RWPE2 (cell line): Measurements from ENCODE around the gene EPRS1.
"Not testable (repeated sequence)": the region's sequence is repeated elsewhere in the genome, so short reads cannot be mapped to it uniquely, and the experiment has no call there.

Experiments
- ATAC-seq: fragments of 200-7000 bp; cut with Tn5 transposase; 3 replicates; pipeline ENCODE4 v1.9.1; 2021; ENCODE audit warnings: low read depth
- DNase-seq: peaks from one replicate; pipeline ENCODE4 v3.0.0-alpha.2; 2020; ENCODE audit warnings: low spot score
- H3K27ac ChIP-seq: fragments of 450-650 bp; 2 replicates; pipeline ENCODE4 v1.5.1; 2017; ENCODE audit warnings: mild to moderate bottlenecking; ENCODE audit not compliant: poor library complexity, severe bottlenecking
- H3K27me3 ChIP-seq: fragments of 250-450 bp; sonication (Bioruptor Pico); 2 replicates; pipeline ENCODE4 v1.5.1; 2021; ENCODE audit warnings: mild to moderate bottlenecking, moderate library complexity; ENCODE audit not compliant: insufficient read depth, poor library complexity, severe bottlenecking
- H3K36me3 ChIP-seq: fragments of 250-450 bp; sonication (Bioruptor Pico); 2 replicates; pipeline ENCODE4 v1.5.1; 2020; ENCODE audit warnings: low read depth, mild to moderate bottlenecking, moderate library complexity
- H3K4me1 ChIP-seq: fragments of 250-450 bp; sonication (Bioruptor Pico); 2 replicates; pipeline ENCODE4 v1.5.1; 2021; ENCODE audit warnings: mild to moderate bottlenecking, moderate library complexity; ENCODE audit not compliant: insufficient read depth, poor library complexity, severe bottlenecking
- H3K4me3 ChIP-seq: fragments of 250-450 bp; sonication (Bioruptor Pico); 2 replicates; pipeline ENCODE4 v1.5.1; 2021; ENCODE audit warnings: mild to moderate bottlenecking, moderate library complexity; ENCODE audit not compliant: severe bottlenecking
- H3K9me3 ChIP-seq: fragments of 250-450 bp; sonication (Bioruptor Pico); 2 replicates; pipeline ENCODE4 v1.5.1; 2021; ENCODE audit warnings: mild to moderate bottlenecking, moderate library complexity; ENCODE audit not compliant: severe bottlenecking
- TF ChIP-seq, protein P1 (sequence below): fragments of 450-650 bp; IDR thresholded peaks from one replicate; pipeline ENCODE4 v1.5.1; 2017; ENCODE audit warnings: mild to moderate bottlenecking, moderate library complexity; ENCODE audit not compliant: poor library complexity, severe bottlenecking

EPRS1 gene

DNA sequence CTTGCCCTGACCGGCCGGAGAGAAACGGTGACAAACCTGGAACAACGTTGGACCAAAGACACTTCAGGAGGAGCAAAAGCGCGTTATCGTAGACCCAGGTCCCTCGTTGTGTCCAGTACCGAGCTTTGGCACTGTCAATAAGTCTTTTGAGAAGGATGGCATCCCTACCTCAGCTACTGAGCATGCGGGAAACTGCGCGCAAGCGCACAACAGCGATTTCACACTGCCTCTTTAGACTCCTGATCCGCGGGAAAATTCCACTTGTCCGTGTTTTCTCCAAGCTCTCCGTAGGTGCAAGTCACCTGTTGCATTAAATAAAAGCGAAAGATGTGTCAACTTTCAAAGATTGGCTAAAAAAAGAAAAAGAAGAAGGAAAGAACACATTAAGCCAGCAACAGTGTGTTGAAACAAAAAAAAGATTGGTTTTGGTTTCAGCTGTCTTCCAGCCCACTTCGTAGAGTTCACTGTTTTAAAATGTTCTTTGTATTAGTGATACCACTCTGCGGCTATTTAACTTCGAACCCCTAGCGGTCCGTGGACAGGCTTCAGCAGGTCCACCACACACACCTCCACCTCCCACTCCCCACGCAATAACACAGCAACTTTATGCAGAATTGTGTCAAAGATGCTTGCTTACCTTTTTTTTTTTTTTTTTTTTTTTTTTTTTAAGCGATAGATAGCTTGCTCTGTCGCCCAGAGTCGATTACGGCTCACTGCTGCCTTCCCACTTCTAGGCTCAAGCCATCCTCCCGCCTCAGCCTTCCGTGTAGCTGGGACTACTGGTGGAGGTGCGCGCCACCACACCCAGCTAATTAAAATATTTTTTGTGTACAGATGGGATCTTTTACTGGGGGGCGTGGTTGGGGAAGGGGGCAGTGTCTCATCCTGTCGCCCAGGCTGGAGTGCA, 43.6 kb upstream of the EPRS1 start, which contains the start of gene BPNT1:
BPNT1 (minus strand) TSS at position 139 of the 907 bp plus-strand sequence. CDS start 9,942 bp downstream, outside the sequence.
- TF ChIP-seq, protein P1, sequence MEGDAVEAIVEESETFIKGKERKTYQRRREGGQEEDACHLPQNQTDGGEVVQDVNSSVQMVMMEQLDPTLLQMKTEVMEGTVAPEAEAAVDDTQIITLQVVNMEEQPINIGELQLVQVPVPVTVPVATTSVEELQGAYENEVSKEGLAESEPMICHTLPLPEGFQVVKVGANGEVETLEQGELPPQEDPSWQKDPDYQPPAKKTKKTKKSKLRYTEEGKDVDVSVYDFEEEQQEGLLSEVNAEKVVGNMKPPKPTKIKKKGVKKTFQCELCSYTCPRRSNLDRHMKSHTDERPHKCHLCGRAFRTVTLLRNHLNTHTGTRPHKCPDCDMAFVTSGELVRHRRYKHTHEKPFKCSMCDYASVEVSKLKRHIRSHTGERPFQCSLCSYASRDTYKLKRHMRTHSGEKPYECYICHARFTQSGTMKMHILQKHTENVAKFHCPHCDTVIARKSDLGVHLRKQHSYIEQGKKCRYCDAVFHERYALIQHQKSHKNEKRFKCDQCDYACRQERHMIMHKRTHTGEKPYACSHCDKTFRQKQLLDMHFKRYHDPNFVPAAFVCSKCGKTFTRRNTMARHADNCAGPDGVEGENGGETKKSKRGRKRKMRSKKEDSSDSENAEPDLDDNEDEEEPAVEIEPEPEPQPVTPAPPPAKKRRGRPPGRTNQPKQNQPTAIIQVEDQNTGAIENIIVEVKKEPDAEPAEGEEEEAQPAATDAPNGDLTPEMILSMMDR, result no peak
- DNase-seq, result peak; percentile 80

DNA sequence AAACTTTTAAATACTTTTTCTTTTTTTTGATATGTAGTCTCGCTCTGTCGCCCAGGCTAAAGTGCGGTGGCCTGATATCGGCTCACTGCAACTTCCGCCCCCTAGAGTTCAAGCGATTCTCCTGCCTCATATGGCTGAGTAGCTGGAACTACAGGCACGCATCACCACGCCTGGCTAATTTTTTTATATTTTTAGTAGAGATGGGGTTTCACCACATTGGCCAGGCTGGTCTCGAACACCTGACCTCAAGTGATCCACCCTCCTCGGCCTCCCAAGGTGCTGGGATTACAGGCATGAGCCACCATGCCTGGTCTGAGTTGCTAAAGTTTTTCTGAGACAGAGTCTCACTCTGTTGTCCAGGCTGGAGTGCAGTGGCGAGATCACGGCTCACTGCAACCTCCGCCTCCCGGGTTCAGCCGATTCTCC, 40.0 kb upstream of the EPRS1 start:
- not testable (repeated sequence) for H3K4me3 ChIP-seq, H3K9me3 ChIP-seq, H3K27ac ChIP-seq, H3K36me3 ChIP-seq, H3K27me3 ChIP-seq, DNase-seq, ATAC-seq, H3K4me1 ChIP-seq

More for the DNA sequence above, 43.6 kb upstream of the EPRS1 start, which contains the start of gene BPNT1:
- H3K4me3 ChIP-seq, result peak within 1 kb of the TSS; percentile 49
- H3K27ac ChIP-seq, result no peak within 1 kb of the TSS
- no peaks in the 10 kb centered on the region for H3K36me3 ChIP-seq
- no peaks in the 10 kb centered on the region for H3K4me1 ChIP-seq
- H3K9me3 ChIP-seq, result no peaks in the 10 kb centered on the region
- H3K27me3 ChIP-seq, result no peaks in the 10 kb centered on the region
- ATAC-seq, result peak; percentile 79

DNA sequence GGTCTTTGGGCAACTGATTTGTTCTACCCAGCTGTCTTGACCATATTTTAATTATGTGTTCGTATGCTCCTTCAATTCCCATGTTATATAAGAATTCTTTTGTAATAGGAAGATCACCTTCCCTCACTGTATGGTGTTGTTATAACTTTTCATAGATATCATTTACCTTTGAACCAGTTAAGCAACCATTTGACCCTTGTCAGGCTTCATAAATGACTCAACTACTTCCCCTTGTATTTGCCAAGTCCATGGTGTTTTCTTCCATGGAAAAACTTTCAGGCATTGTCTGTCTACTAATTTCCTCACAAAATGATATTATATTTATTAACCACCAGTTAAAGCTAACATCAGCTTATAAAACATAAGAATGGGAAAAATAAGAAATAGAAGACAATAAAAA, 38.2 kb upstream of the EPRS1 start:
- H3K27ac ChIP-seq, result no peak overlapping the region

DNA sequence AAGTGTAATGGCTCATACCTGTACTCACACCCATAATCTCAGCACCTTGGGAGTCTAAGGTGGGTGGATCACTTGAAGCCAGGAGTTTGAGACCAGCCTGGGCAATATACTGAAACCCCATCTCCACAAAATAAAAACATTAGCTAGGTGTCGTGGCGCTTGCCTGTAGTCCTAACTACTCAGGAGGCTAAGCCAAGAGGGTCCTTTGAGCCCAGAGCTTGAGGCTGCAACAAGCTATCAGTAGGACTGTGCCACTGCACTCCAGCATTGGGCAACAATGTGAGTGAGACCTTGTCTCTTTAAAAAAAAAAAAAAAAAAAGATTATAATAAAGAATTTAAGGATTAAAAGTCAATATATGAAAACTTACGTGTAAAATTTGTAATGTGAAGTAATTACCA, 31.6 kb upstream of the EPRS1 start:
- no peaks in the 10 kb centered on the region for H3K27me3 ChIP-seq
- no peaks in the 10 kb centered on the region for H3K4me1 ChIP-seq
- no peaks in the 10 kb centered on the region for H3K9me3 ChIP-seq
- no peak overlapping the region for H3K27ac ChIP-seq
- no peak for ATAC-seq
- H3K4me3 ChIP-seq, result no peak overlapping the region
- DNase-seq, result no peak
- TF ChIP-seq, protein P1, result no peak
- H3K36me3 ChIP-seq, result no peaks in the 10 kb centered on the region

More for the DNA sequence above, 38.2 kb upstream of the EPRS1 start:
- no peaks in the 10 kb centered on the region for H3K9me3 ChIP-seq
- no peaks in the 10 kb centered on the region for H3K4me1 ChIP-seq
- H3K36me3 ChIP-seq, result no peaks in the 10 kb centered on the region
- DNase-seq, result no peak
- TF ChIP-seq, protein P1, result no peak
- no peak overlapping the region for H3K4me3 ChIP-seq
- H3K27me3 ChIP-seq, result no peaks in the 10 kb centered on the region
- no peak for ATAC-seq

DNA sequence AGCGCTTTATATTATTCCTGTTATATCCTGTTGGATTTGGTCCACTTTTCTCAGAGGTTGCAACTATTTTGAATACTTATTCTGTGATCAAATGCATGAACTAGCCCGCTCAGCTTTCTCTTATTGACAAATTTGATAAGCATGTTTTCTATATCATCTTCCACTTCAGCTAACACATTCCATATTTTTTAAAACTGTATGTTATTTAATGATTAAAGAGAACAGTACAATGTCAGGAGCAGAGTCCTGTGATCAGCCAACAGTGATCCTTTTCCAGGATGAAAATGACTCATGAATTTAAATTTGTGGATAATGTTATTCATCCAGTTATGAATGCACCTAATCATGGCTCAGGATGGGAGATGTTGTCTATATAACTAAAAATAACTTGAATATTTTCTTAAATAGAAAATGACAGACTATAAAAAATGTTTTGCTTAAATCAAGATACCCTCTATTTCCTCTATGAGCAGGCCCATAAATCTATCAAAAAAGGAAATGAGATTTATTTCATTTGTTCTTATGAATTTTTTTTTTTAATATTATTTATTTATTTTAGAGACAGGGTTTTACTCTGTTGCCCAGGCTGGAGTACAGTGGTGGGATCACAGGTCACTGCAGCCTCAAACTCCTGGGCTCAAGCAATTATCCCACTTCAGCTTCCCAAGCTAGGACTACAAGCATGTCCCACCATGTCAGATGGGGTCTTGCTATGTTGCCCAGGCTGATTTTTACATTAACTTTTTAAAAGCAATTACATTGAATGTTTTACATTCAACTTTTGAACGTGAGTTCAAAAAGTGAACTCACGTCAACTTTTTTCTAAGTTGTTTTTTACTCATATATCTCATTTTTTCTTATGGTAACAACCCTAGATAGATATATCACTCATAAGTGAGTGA, 30.8 kb upstream of the EPRS1 start:
- no peaks in the 10 kb centered on the region for H3K36me3 ChIP-seq
- H3K27me3 ChIP-seq, result no peaks in the 10 kb centered on the region
- no peak for ATAC-seq
- TF ChIP-seq, protein P1, result no peak
- H3K27ac ChIP-seq, result no peak overlapping the region
- H3K4me3 ChIP-seq, result no peak overlapping the region
- DNase-seq, result no peak
- H3K4me1 ChIP-seq, result no peaks in the 10 kb centered on the region
- no peaks in the 10 kb centered on the region for H3K9me3 ChIP-seq
